Measurements from ENCODE around the gene ABHD12.

ABHD12 gene

GRCh38 chr20:25292176-25292891, 98.3 kb downstream of the ABHD12 start:
- Histone ChIP-seq H3K9ac (ENCODE audit: low read depth, low read length) (no peak overlapping the region), H3K36me3 (ENCODE audit: insufficient read depth, low read length) (peaks cover 87% of the 10 kb centered on the region), H2AFZ (ENCODE audit: low read depth, low read length) (no peak overlapping the region), H3K4me1 (ENCODE audit: insufficient read depth, low read length) (no peaks in the 10 kb centered on the region), H3K79me2 (ENCODE audit: insufficient read depth, low read length) (no peaks in the 10 kb centered on the region), H3K4me3 (ENCODE audit: low read depth in 1 of 2, low read length in 2 of 2) (no peak overlapping the region), H3K9me3 (ENCODE audit: insufficient read depth, low read length, severe bottlenecking) (no peaks in the 10 kb centered on the region), H3K27me3 (ENCODE audit: insufficient read depth, low read length, poor library complexity) (no peaks in the 10 kb centered on the region), H4K20me1 (ENCODE audit: insufficient read depth, low read length) (peaks cover 6% of the 10 kb centered on the region; the same call in 1 of the 2 replicates), H3K27ac (ENCODE audit: low read length) (no peak overlapping the region), H3K4me2 (ENCODE audit: insufficient read depth, low read length) (no peak overlapping the region)
- DNase-seq: no peak
- no peak for ATAC-seq (ENCODE audit: insufficient read depth, low read depth)
- TF ChIP-seq CTCF (IDR thresholded peaks at IDR 0.05; ENCODE audit: borderline replicate concordance, extremely low read depth, low read length, poor library complexity, severe bottlenecking) (no peak), EZH2 (IDR thresholded peaks at IDR 0.05; ENCODE audit: borderline replicate concordance, low read depth, low read length, severe bottlenecking) (no peak)

- no peaks in the 10 kb centered on the region for H3K9me3 ChIP-seq (ENCODE audit: insufficient read depth, low read length, severe bottlenecking)
- H3K27ac ChIP-seq (ENCODE audit: low read length): 0 out of 2 replicates have a peak overlapping the region, but pooled peaks have one; percentile 15
- no peak overlapping the region for H2AFZ ChIP-seq (ENCODE audit: low read depth, low read length)
- H3K4me3 ChIP-seq (ENCODE audit: low read depth in 1 of 2, low read length in 2 of 2): no peak overlapping the region
- ATAC-seq (ENCODE audit: insufficient read depth, low read depth) (no peak), DNase-seq (no peak)
- no peak overlapping the region for H3K4me2 ChIP-seq (ENCODE audit: insufficient read depth, low read length)
- H3K36me3 ChIP-seq (ENCODE audit: insufficient read depth, low read length): peaks cover 86% of the 10 kb centered on the region
- no peaks in the 10 kb centered on the region for H3K4me1 ChIP-seq (ENCODE audit: insufficient read depth, low read length)
- TF ChIP-seq CTCF (IDR thresholded peaks at IDR 0.05; ENCODE audit: borderline replicate concordance, extremely low read depth, low read length, poor library complexity, severe bottlenecking) (no peak), EZH2 (IDR thresholded peaks at IDR 0.05; ENCODE audit: borderline replicate concordance, low read depth, low read length, severe bottlenecking) (no peak)
- H3K9ac ChIP-seq (ENCODE audit: low read depth, low read length): no peak overlapping the region
- H3K79me2 ChIP-seq (ENCODE audit: insufficient read depth, low read length): no peaks in the 10 kb centered on the region
- peaks cover 9% of the 10 kb centered on the region for H4K20me1 ChIP-seq (ENCODE audit: insufficient read depth, low read length)
- no peaks in the 10 kb centered on the region for H3K27me3 ChIP-seq (ENCODE audit: insufficient read depth, low read length, poor library complexity)
Measured at GRCh38 chr20:25291432-25292133, 99.1 kb downstream of the ABHD12 start.

GRCh38 chr20:25290646-25291431, 99.8 kb downstream of the ABHD12 start:
- no peak overlapping the region for H3K4me3 ChIP-seq (ENCODE audit: low read depth in 1 of 2, low read length in 2 of 2)
- no peaks in the 10 kb centered on the region for H3K9me3 ChIP-seq (ENCODE audit: insufficient read depth, low read length, severe bottlenecking)
- H3K36me3 ChIP-seq (ENCODE audit: insufficient read depth, low read length): peaks cover 86% of the 10 kb centered on the region
- peaks cover 9% of the 10 kb centered on the region for H4K20me1 ChIP-seq (ENCODE audit: insufficient read depth, low read length)
- no peaks in the 10 kb centered on the region for H3K4me1 ChIP-seq (ENCODE audit: insufficient read depth, low read length)
- H3K27me3 ChIP-seq (ENCODE audit: insufficient read depth, low read length, poor library complexity): no peaks in the 10 kb centered on the region
- no peak for ATAC-seq (ENCODE audit: insufficient read depth, low read depth)
- no peak overlapping the region for H3K4me2 ChIP-seq (ENCODE audit: insufficient read depth, low read length)
- no peak overlapping the region for H2AFZ ChIP-seq (ENCODE audit: low read depth, low read length)
- H3K27ac ChIP-seq (ENCODE audit: low read length): no peak overlapping the region
- no peak overlapping the region for H3K9ac ChIP-seq (ENCODE audit: low read depth, low read length)
- DNase-seq: no peak
- H3K79me2 ChIP-seq (ENCODE audit: insufficient read depth, low read length): no peaks in the 10 kb centered on the region
- TF ChIP-seq EZH2 (IDR thresholded peaks at IDR 0.05; ENCODE audit: borderline replicate concordance, low read depth, low read length, severe bottlenecking): no peak
- TF ChIP-seq CTCF (IDR thresholded peaks at IDR 0.05; ENCODE audit: borderline replicate concordance, extremely low read depth, low read length, poor library complexity, severe bottlenecking): no peak

Measured in DND-41 (cell line).